GM21737 (cell line): ENCODE results near the gene TUBAL3.

Experiments
- ATAC-seq: cut with Tn5 transposase; IDR thresholded peaks from one replicate; pipeline ENCODE4 v1.9.1; 2021; ENCODE audit warnings: mild to moderate bottlenecking, moderate library complexity; ENCODE audit not compliant: unreplicated experiment

Gene TUBAL3

GRCh38 chr10:5404208-5405041, at the start of gene TUBAL3:
TSS of gene TUBAL3 (minus strand) at chr10:5404828. CDS start at chr10:5404792, 36 bp downstream.
- no peak for ATAC-seq

DNA sequence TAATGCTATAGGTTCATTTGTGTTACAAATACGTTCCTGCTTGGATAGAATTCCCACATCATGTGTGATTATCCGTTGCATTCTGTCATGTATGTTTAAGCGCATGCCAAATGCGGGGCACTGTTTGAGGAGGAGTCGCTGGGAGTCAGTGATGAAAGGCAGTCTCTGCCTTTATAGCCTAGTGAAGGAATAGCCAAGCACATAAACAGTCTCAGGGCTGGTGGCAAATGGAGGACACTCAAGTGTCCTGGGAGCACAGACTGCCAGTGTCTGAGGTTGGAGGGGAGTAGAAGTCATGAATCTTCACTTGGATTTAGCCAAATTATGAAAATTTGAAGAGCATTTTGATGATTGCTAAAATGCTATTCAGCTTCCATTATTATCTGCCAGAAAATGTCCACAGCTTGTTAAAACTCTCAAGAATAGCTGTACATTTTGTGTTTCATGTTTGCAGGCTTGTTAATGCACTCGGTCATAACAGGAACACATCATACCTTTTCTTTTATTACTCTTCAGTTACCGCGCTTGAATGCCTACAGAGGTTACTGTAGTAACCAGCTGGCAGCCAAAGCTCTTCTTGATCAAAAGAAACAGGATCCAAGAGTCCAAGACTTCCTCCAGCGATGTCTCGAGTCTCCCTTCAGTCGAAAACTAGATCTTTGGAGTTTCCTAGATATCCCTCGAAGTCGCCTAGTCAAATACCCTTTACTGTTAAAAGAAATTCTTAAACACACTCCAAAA, 49.3 kb upstream of the TUBAL3 start:
- ATAC-seq: no peak

- ATAC-seq: no peak
These were observed 46.2 kb upstream of the TUBAL3 start for GRCh38 chr10:5450605-5451384.

DNA sequence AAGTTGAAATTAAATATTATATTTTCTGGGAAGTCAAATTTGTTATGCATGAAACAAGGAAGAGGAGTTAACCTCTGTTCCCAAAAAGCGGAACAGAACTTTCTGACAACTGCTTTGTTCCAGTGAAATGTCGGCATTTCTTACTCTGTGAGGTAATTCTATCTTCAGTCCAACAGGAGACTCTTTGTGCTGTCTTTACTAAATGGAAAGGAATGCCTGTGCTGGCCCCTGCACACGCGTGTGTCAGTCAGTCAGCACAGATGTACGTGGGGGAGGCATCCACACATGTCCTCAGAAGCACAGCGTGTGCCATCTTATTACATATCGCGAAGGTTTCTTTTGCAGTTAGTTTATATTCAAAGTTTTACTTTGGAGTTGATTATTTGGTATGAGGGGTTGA, 45.2 kb upstream of the TUBAL3 start:
- ATAC-seq: no peak

DNA sequence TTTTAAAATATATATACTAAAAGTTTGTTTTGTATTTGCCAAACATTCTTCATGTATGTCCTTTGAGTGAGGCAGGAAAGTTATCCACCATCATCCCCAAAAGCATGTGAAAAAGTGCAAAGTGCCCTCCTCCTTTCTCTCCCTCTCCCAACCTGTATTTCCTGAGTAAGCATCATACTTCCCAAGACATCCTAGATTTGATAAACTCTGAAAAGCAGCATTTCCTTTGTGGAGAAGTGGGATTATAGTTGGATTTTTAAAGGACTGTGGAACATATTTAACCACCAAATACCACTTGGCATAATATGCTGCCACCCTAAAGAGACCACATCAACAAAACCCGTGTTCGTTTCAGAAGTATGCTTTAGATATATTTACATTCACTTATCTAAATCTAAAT, 44.6 kb upstream of the TUBAL3 start:
- no peak for ATAC-seq

GRCh38 chr10:5448333-5449001, 43.8 kb upstream of the TUBAL3 start:
- ATAC-seq: no peak

GRCh38 chr10:5447611-5448071, 43.0 kb upstream of the TUBAL3 start:
- ATAC-seq: peak; percentile 44

- no peak for ATAC-seq
These were observed 42.4 kb upstream of the TUBAL3 start for GRCh38 chr10:5447056-5447455.

GRCh38 chr10:5446390-5446926, 41.8 kb upstream of the TUBAL3 start:
- ATAC-seq: peak; percentile 47

GRCh38 chr10:5445006-5445405, 40.4 kb upstream of the TUBAL3 start:
- no peak for ATAC-seq

- peak; percentile 70 for ATAC-seq
These were observed 38.8 kb upstream of the TUBAL3 start for GRCh38 chr10:5443429-5443828.

- ATAC-seq: peak; percentile 15
These were observed 38.4 kb upstream of the TUBAL3 start for GRCh38 chr10:5442990-5443370.

- no peak for ATAC-seq
These were observed 37.7 kb upstream of the TUBAL3 start for GRCh38 chr10:5442065-5442989.

- no peak for ATAC-seq
These were observed 36.5 kb upstream of the TUBAL3 start for GRCh38 chr10:5441106-5441505.

- ATAC-seq: no peak
These were observed 35.6 kb upstream of the TUBAL3 start for GRCh38 chr10:5440206-5440605.

DNA sequence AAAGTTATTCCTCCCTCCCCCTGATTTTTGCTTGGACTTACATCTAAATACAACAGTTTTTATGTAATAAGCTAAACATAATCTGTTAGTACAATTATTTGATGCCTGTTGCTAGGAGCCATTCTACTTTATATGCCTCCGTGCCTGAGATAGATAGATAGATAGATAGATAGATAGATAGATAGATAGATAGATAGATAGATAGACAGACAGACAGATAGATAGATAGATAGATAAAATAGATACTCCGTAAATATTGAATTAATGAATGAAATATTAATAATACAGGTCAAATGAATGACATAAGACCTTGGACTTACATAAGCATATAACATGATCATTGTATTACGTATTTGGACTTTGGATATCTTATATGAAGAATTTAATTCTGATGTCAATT, 30.7 kb upstream of the TUBAL3 start:
- ATAC-seq: no peak

- ATAC-seq: no peak
These were observed 29.6 kb upstream of the TUBAL3 start for GRCh38 chr10:5434017-5434753.

GRCh38 chr10:5433182-5433581, 28.6 kb upstream of the TUBAL3 start:
- no peak for ATAC-seq

DNA sequence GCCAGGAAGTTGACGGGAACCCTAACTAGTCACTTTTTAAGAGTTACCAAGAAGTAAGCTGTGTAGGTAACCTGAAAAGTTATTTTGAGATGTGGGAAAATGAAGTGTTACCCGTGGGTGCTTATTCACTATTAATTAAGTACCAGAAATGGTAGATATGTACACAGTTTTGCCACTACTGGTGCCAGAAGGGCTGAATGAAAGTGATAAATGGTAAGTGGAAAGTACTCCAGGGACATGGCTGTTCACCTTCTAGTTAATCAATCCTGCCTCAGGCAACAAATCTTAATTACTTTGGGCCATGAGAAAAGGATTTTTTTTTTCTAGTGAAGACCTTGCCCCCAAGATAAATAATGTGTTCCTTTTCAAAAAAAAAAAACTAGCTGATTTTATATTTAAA, 23.5 kb upstream of the TUBAL3 start:
- ATAC-seq: no peak
